Hypothalamus (tissue), 51 donors: ENCODE data around the gene NDUFV3.
A peak's percentile ranks its signal among the peaks of the same experiment; 100 is the strongest.
"Not testable (repeated sequence)": the region's sequence is repeated elsewhere in the genome, so short reads cannot be mapped to it uniquely, and the experiment has no call there.

Experiments used
- DNase-seq, 51 donors: peaks; one replicate each; lab custom pipeline; 2025; lab: John Stamatoyannopoulos, UW

Gene NDUFV3

GRCh38 chr21:42931560-42932235 is 38.6 kb downstream of the NDUFV3 start:
- DNase-seq: no peak

- DNase-seq: not testable (repeated sequence)
Observed at GRCh38 chr21:42932378-42933136, 39.4 kb downstream of the NDUFV3 start.

GRCh38 chr21:42933137-42933970 is 40.2 kb downstream of the NDUFV3 start:
- not testable (repeated sequence) for DNase-seq

- DNase-seq: not testable (repeated sequence)
Observed at GRCh38 chr21:42933973-42934372, 40.9 kb downstream of the NDUFV3 start.

GRCh38 chr21:42936360-42936759 is 43.3 kb downstream of the NDUFV3 start:
- DNase-seq: not testable (repeated sequence)

GRCh38 chr21:42937034-42937940 is 44.2 kb downstream of the NDUFV3 start:
- not testable (repeated sequence) for DNase-seq

- DNase-seq: no peak
Observed at GRCh38 chr21:42937960-42938605, 45.0 kb downstream of the NDUFV3 start.

- DNase-seq: not testable (repeated sequence)
Observed at GRCh38 chr21:42938606-42938995, 45.5 kb downstream of the NDUFV3 start.

- peak in 35 of 51 donors; percentile 3 to 82 (median 45) for DNase-seq
Observed at GRCh38 chr21:42939582-42940413, 46.7 kb downstream of the NDUFV3 start.

- DNase-seq: no peak
Observed at GRCh38 chr21:42941696-42942085, 48.6 kb downstream of the NDUFV3 start.

GRCh38 chr21:42942244-42942643 is 49.1 kb downstream of the NDUFV3 start:
- DNase-seq: no peak

GRCh38 chr21:42949094-42949755 is 56.1 kb downstream of the NDUFV3 start:
- not testable (repeated sequence) for DNase-seq

- DNase-seq: not testable (repeated sequence)
Observed at GRCh38 chr21:42951193-42951592, 58.1 kb downstream of the NDUFV3 start.

- DNase-seq: peak in 18 of 51 donors; percentile 62 to 100 (median 86)
Observed at GRCh38 chr21:42956824-42957630, 63.9 kb downstream of the NDUFV3 start.

GRCh38 chr21:42958122-42958521 is 65.0 kb downstream of the NDUFV3 start:
- DNase-seq: not testable (repeated sequence)

- no peak for DNase-seq
Observed at GRCh38 chr21:42959728-42960127, 66.6 kb downstream of the NDUFV3 start.

- no peak for DNase-seq
Observed at GRCh38 chr21:42962380-42963007, 69.4 kb downstream of the NDUFV3 start.
